Calu3 (cell line): ENCODE measurements around the gene TGFBR3. TPM values are rescaled to one million over a fixed set of nuclear protein-coding genes. Genes with fewer than 3 reads are reported as not detected.

Experiments used
- BruUV-seq: library from RNA; stranded (reverse); fragments of 400-500 nt; replicated peaks from 2 replicates; lab custom pipeline; 2021; lab: Mats Ljungman, UMichigan
- CTCF ChIA-PET: fragments of 300-600 bp; sonication (Branson Sonifier 250); formaldehyde crosslinking; loops from one replicate; lab custom pipeline; 2022; ENCODE audit warnings: antibody characterized with exemption; lab: Charles Lee
- DNase-seq: peaks from one replicate; pipeline ENCODE4 v3.0.0; 2022
- H3K27ac Mint-ChIP-seq: one replicate; pipeline ENCODE4 v1.8.0; 2022; ENCODE audit warnings: mixed read lengths; ENCODE audit not compliant: unreplicated experiment
- H3K27me3 Mint-ChIP-seq: one replicate; pipeline ENCODE4 v1.8.0; 2022; ENCODE audit warnings: mixed read lengths; ENCODE audit not compliant: unreplicated experiment
- H3K36me3 Mint-ChIP-seq: one replicate; pipeline ENCODE4 v1.8.0; 2022; ENCODE audit warnings: mild to moderate bottlenecking, moderate library complexity, mixed read lengths; ENCODE audit not compliant: insufficient read depth, unreplicated experiment
- H3K4me1 Mint-ChIP-seq: one replicate; pipeline ENCODE4 v1.8.0; 2022; ENCODE audit warnings: mild to moderate bottlenecking, low read depth, mixed read lengths; ENCODE audit not compliant: unreplicated experiment
- H3K4me3 Mint-ChIP-seq: one replicate; pipeline ENCODE4 v1.8.0; 2022; ENCODE audit warnings: mild to moderate bottlenecking, low read depth, moderate library complexity, mixed read lengths; ENCODE audit not compliant: unreplicated experiment
- H3K9me3 Mint-ChIP-seq: one replicate; pipeline ENCODE4 v1.8.0; 2022; ENCODE audit warnings: low read depth, mixed read lengths; ENCODE audit not compliant: unreplicated experiment
- CTCF ChIP-seq: fragments of 200-600 bp; IDR thresholded peaks from one replicate; pipeline ENCODE4 v1.8.0; 2022; ENCODE audit warnings: antibody characterized with exemption; ENCODE audit not compliant: unreplicated experiment
- intact Hi-C: fragments of 100-400 bp; cut with micrococcal nuclease; formaldehyde crosslinking; loops from one replicate; pipeline ENCODE4 v1.10.0; 2022; ENCODE audit not compliant: unreplicated experiment
- total RNA-seq: library from RNA; stranded (reverse); gene quantifications from 2 replicates; pipeline ENCODE4 v1.2.3, GENCODE V29; 2022

TGFBR3 gene
- total RNA-seq, 1 experiment from 2014 or later: 10.8 TPM

- H3K9me3 Mint-ChIP-seq: no peaks in the 10 kb centered on the region
These were observed 130.2 kb downstream of the TGFBR3 start for GRCh38 chr1:91755702-91756287.

GRCh38 chr1:91754816-91755580, 131.0 kb downstream of the TGFBR3 start:
- no peaks in the 10 kb centered on the region for H3K9me3 Mint-ChIP-seq
- no peaks in the 10 kb centered on the region for H3K4me1 Mint-ChIP-seq
- TF ChIP-seq CTCF: no peak
- H3K27me3 Mint-ChIP-seq: no peaks in the 10 kb centered on the region
- no peaks in the 10 kb centered on the region for H3K36me3 Mint-ChIP-seq
- no TSS peak for BruUV-seq
- no peak for DNase-seq
- intact Hi-C loops: no loop called here
- CTCF ChIA-PET: no interaction called here
- H3K27ac Mint-ChIP-seq: no peak overlapping the region
- H3K4me3 Mint-ChIP-seq: no peak overlapping the region

More at GRCh38 chr1:91755702-91756287, 130.2 kb downstream of the TGFBR3 start:
- no TSS peak for BruUV-seq
- H3K27ac Mint-ChIP-seq: no peak overlapping the region
- CTCF ChIA-PET: no interaction called here
- H3K4me1 Mint-ChIP-seq: no peaks in the 10 kb centered on the region
- DNase-seq: no peak
- no peaks in the 10 kb centered on the region for H3K27me3 Mint-ChIP-seq
- H3K4me3 Mint-ChIP-seq: no peak overlapping the region
- TF ChIP-seq CTCF: no peak
- intact Hi-C loops: no loop called here
- H3K36me3 Mint-ChIP-seq: no peaks in the 10 kb centered on the region

- H3K9me3 Mint-ChIP-seq: no peaks in the 10 kb centered on the region
- H3K4me3 Mint-ChIP-seq: no peak overlapping the region
- H3K36me3 Mint-ChIP-seq: no peaks in the 10 kb centered on the region
- no TSS peak for BruUV-seq
- H3K27ac Mint-ChIP-seq: no peak overlapping the region
- no peak for DNase-seq
- no peak for TF ChIP-seq CTCF
- CTCF ChIA-PET: no interaction called here
- no peaks in the 10 kb centered on the region for H3K4me1 Mint-ChIP-seq
- H3K27me3 Mint-ChIP-seq: no peaks in the 10 kb centered on the region
- intact Hi-C loops: no loop called here
These were observed 131.6 kb downstream of the TGFBR3 start for GRCh38 chr1:91754348-91754747.

DNA sequence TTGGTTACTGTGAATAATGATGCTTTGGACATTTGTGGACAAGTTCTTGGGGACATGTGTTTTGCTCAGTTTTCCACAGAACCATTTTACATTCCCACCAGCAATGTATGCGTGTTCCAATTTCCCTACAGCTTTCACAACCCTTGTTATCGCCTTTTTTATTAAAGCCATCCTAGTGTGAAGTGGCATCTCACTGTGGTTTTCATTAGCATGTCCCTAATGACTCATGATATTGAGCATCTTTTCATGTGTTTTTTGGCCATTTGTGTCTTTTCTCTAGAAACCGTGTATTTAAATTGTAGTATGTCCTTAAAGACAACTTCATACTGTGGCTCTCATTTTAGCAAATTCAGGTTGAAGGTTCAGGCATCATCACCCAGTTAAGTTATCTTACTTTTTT, 132.1 kb downstream of the TGFBR3 start:
- intact Hi-C loops: no loop called here
- CTCF ChIA-PET: no interaction called here
- BruUV-seq: no TSS peak
- Mint-ChIP-seq H3K4me1 (no peaks in the 10 kb centered on the region), H3K27me3 (no peaks in the 10 kb centered on the region), H3K9me3 (no peaks in the 10 kb centered on the region), H3K27ac (no peak overlapping the region), H3K36me3 (no peaks in the 10 kb centered on the region), H3K4me3 (no peak overlapping the region)
- TF ChIP-seq CTCF: no peak
- DNase-seq: no peak
